HEK293 (cell line): ENCODE measurements around the gene C6orf89.

Experiments used
- CTCF ChIA-PET: fragments of 350-600 bp; formaldehyde crosslinking; extraction: SDS; loops from one replicate; lab custom pipeline; 2021; ENCODE audit warnings: antibody characterized with exemption; lab: Yijun Ruan, JAX
- POLR2A ChIA-PET: fragments of 300-600 bp; formaldehyde crosslinking; extraction: SDS; loops from one replicate; lab custom pipeline; 2020; ENCODE audit warnings: antibody characterized with exemption, inconsistent platforms; lab: Yijun Ruan, JAX
- H3K27ac ChIP-seq: fragments of 200-500 bp; sonication (Bioruptor generic); 2 replicates; pipeline ENCODE4 v1.5.1; 2014; ENCODE audit warnings: low read depth, low read length, control low read depth, inconsistent platforms; ENCODE audit errors: extremely low read depth
- H3K36me3 ChIP-seq, 2 experiments: fragments of 200-500 bp in 1 of 2; sonication (Bioruptor generic) in 1 of 2; 1 replicate in 1 of 2; 2 replicates in 1 of 2; pipeline ENCODE4 v1.5.1; 2014 to 2017; ENCODE audit warnings: inconsistent platforms in 2 of 2, low read length in 2 of 2; ENCODE audit not compliant: control insufficient read depth in 2 of 2, insufficient read depth in 1 of 2
- H3K4me1 ChIP-seq: fragments of 200-500 bp; sonication (Bioruptor generic); 2 replicates; pipeline ENCODE4 v1.5.1; 2014; ENCODE audit warnings: mild to moderate bottlenecking, low read length, inconsistent platforms; ENCODE audit not compliant: control insufficient read depth, insufficient read depth
- H3K4me3 ChIP-seq: 2 replicates; pipeline ENCODE4 v1.5.1; 2011; ENCODE audit warnings: low read depth, mild to moderate bottlenecking, control low read depth, low read length, moderate library complexity
- H3K9me3 ChIP-seq: fragments of 200-500 bp; sonication (Bioruptor generic); 2 replicates; pipeline ENCODE4 v1.5.1; 2014; ENCODE audit warnings: low read depth, low read length, inconsistent platforms; ENCODE audit not compliant: control insufficient read depth, insufficient read depth
- EGR2 ChIP-seq: fragments of 450-650 bp; formaldehyde crosslinking; IDR thresholded peaks from 2 replicates; pipeline ENCODE4 v1.5.1; 2016; ENCODE audit warnings: low read depth, missing biosample characterization, missing genetic modification characterization
- GLIS1 ChIP-seq: fragments of 450-650 bp; formaldehyde crosslinking; IDR thresholded peaks from 2 replicates; pipeline ENCODE4 v1.5.1; 2016; ENCODE audit warnings: missing biosample characterization, missing genetic modification characterization
- GLIS2 ChIP-seq: fragments of 450-650 bp; formaldehyde crosslinking; IDR thresholded peaks from 2 replicates; pipeline ENCODE4 v1.5.1; 2016; ENCODE audit warnings: missing biosample characterization, missing genetic modification characterization
- KLF9 ChIP-seq: fragments of 450-650 bp; formaldehyde crosslinking; IDR thresholded peaks from 2 replicates; pipeline ENCODE4 v1.5.1; 2016; ENCODE audit warnings: missing biosample characterization, missing genetic modification characterization, low read depth
- PRDM4 ChIP-seq: fragments of 450-650 bp; formaldehyde crosslinking; IDR thresholded peaks from 2 replicates; pipeline ENCODE4 v1.5.1; 2017; ENCODE audit warnings: missing biosample characterization, missing genetic modification characterization
- SP2 ChIP-seq: fragments of 450-650 bp; formaldehyde crosslinking; IDR thresholded peaks from 2 replicates; pipeline ENCODE4 v1.5.1; 2016; ENCODE audit warnings: missing biosample characterization, missing genetic modification characterization
- ZBTB17 ChIP-seq: fragments of 450-650 bp; formaldehyde crosslinking; IDR thresholded peaks from 2 replicates; pipeline ENCODE4 v1.5.1; 2016; ENCODE audit warnings: missing biosample characterization, missing genetic modification characterization
- ZEB2 ChIP-seq: fragments of 450-650 bp; formaldehyde crosslinking; IDR thresholded peaks from 2 replicates; pipeline ENCODE4 v1.5.1; 2016; ENCODE audit warnings: missing biosample characterization, missing genetic modification characterization
- ZFHX2 ChIP-seq: fragments of 450-650 bp; formaldehyde crosslinking; conservative IDR thresholded peaks from 2 replicates; pipeline ENCODE4 v1.5.1; 2016; ENCODE audit warnings: missing biosample characterization, missing genetic modification characterization
- ZFP41 ChIP-seq: fragments of 450-650 bp; formaldehyde crosslinking; IDR thresholded peaks from 2 replicates; pipeline ENCODE4 v1.5.1; 2016; ENCODE audit warnings: missing biosample characterization, missing genetic modification characterization, borderline replicate concordance
- ZNF26 ChIP-seq: fragments of 450-650 bp; formaldehyde crosslinking; IDR thresholded peaks from 2 replicates; pipeline ENCODE4 v1.5.1; 2016; ENCODE audit warnings: missing biosample characterization, missing genetic modification characterization
- ZNF311 ChIP-seq: fragments of 450-650 bp; formaldehyde crosslinking; IDR thresholded peaks from 2 replicates; pipeline ENCODE4 v1.5.1; 2017; ENCODE audit warnings: missing biosample characterization, missing genetic modification characterization, borderline replicate concordance
- ZNF335 ChIP-seq: fragments of 450-650 bp; formaldehyde crosslinking; conservative IDR thresholded peaks from 2 replicates; pipeline ENCODE4 v1.5.1; 2016; ENCODE audit warnings: missing biosample characterization, missing genetic modification characterization
- ZNF513 ChIP-seq: fragments of 450-650 bp; IDR thresholded peaks from 2 replicates; pipeline ENCODE4 v1.5.1; 2018; ENCODE audit warnings: missing biosample characterization, missing genetic modification characterization
- ZNF555 ChIP-seq: fragments of 450-650 bp; formaldehyde crosslinking; conservative IDR thresholded peaks from 2 replicates; pipeline ENCODE4 v1.5.1; 2017; ENCODE audit warnings: missing biosample characterization, mild to moderate bottlenecking, missing genetic modification characterization, inconsistent platforms
- ZNF600 ChIP-seq: fragments of 450-650 bp; formaldehyde crosslinking; IDR thresholded peaks from 2 replicates; pipeline ENCODE4 v1.5.1; 2016; ENCODE audit warnings: missing biosample characterization, missing genetic modification characterization
- ZNF645 ChIP-seq: fragments of 450-650 bp; formaldehyde crosslinking; IDR thresholded peaks from 2 replicates; pipeline ENCODE4; 2016; ENCODE audit warnings: missing biosample characterization, missing genetic modification characterization
- ZNF785 ChIP-seq: fragments of 450-650 bp; formaldehyde crosslinking; IDR thresholded peaks from 2 replicates; pipeline ENCODE4 v1.5.1; 2016; ENCODE audit warnings: missing biosample characterization, missing genetic modification characterization
- ZSCAN23 ChIP-seq: fragments of 450-650 bp; formaldehyde crosslinking; IDR thresholded peaks from 2 replicates; pipeline ENCODE4 v1.5.1; 2016; ENCODE audit warnings: missing biosample characterization, missing genetic modification characterization

The C6orf89 gene

GRCh38 chr6:36962874-36963273 lies 77.1 kb downstream of the C6orf89 start (continued):
- TF ChIP-seq ZNF555 (tag by site-specific recombination) (no peak), ZBTB17 (tag by site-specific recombination) (peak; percentile 17; the same call in 1 of the 2 replicates), ZNF513 (tag by site-specific recombination) (no peak), SP2 (peak; percentile 26), ZNF645 (tag by site-specific recombination) (no peak)

- TF ChIP-seq ZNF785 (tag by site-specific recombination), result no peak
- 0 out of 2 replicates have a peak, but pooled peaks have one; percentile 8 for TF ChIP-seq GLIS1 (tag by site-specific recombination)
- TF ChIP-seq ZFHX2, result peak; percentile 53; the same call in 1 of the 2 replicates
- no peak for TF ChIP-seq ZFP41 (tag by site-specific recombination)
- no peak for TF ChIP-seq ZNF311 (tag by site-specific recombination)
- TF ChIP-seq KLF9 (tag by site-specific recombination), result peak; percentile 51; the same call in 1 of the 2 replicates
- TF ChIP-seq GLIS2 (tag by site-specific recombination), result peak; percentile 45; the same call in 1 of the 2 replicates
- peak; percentile 51 for TF ChIP-seq ZNF600 (tag by site-specific recombination)
- no peak for TF ChIP-seq ZNF335
- no peak for TF ChIP-seq PRDM4 (tag by site-specific recombination)
- peak; percentile 29; the same call in 1 of the 2 replicates for TF ChIP-seq SP2
- TF ChIP-seq ZEB2 (tag by site-specific recombination), result no peak
- no peak for TF ChIP-seq ZSCAN23 (tag by site-specific recombination)
- no peak for TF ChIP-seq ZNF26 (tag by site-specific recombination)
- TF ChIP-seq EGR2, result peak; percentile 16; the same call in 1 of the 2 replicates
- Histone ChIP-seq H3K4me1 (no peaks in the 10 kb centered on the region), H3K9me3 (no peaks in the 10 kb centered on the region), H3K27ac (no peak overlapping the region), H3K4me3 (no peak overlapping the region), H3K36me3 (peaks cover 0 to 18% of the 10 kb centered on the region in 2 experiments; a peak in 1 of 3 replicates)
- ChIA-PET POLR2A (interaction anchor here (0.7 kb wide), 1 partner anchor 89 kb away, joined by 5 read pairs; no protein-coding TSS in a partner anchor), CTCF (interaction anchor here (0.5 to 1.7 kb wide), 5 partner anchors 28 to 349 kb away, joined by 3 to 7 read pairs (median 5); no protein-coding TSS in a partner anchor)
Observed at GRCh38 chr6:36963451-36964290, 77.9 kb downstream of the C6orf89 start.
